GM19467 (cell line): ENCODE data around the gene ZSWIM1.
"Not testable (repeated sequence)": the region's sequence is repeated elsewhere in the genome, so short reads cannot be mapped to it uniquely, and the experiment has no call there.

Experiments
- ATAC-seq: cut with Tn5 transposase; IDR thresholded peaks from one replicate; pipeline ENCODE4 v1.9.1; 2021; ENCODE audit warnings: mild to moderate bottlenecking, moderate library complexity; ENCODE audit not compliant: unreplicated experiment

ZSWIM1 gene

DNA sequence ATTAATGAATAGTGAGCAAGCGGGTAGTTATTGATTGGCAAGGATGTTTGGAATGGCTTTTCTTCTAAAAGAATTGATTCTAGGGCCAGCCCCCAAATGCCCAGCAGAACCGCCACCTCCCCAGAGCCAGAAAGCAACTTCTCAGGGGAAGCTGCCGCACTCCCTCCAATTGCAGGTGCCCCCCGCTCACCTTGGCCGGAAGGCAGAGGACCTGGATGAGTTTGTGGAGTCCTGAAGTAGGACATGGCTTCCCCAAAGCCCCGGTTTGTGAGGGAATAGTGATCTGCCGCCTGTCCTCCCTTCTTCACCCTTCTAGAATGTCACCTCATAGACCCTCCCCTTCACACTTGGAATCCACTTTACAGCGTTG lies 6.3 kb downstream of the ZSWIM1 start, which contains the start of gene SPATA25:
SPATA25 (minus strand) TSS at position 277 of the 370 bp plus-strand sequence; CDS start at position 245, 32 bp downstream.
- ATAC-seq: no peak

DNA sequence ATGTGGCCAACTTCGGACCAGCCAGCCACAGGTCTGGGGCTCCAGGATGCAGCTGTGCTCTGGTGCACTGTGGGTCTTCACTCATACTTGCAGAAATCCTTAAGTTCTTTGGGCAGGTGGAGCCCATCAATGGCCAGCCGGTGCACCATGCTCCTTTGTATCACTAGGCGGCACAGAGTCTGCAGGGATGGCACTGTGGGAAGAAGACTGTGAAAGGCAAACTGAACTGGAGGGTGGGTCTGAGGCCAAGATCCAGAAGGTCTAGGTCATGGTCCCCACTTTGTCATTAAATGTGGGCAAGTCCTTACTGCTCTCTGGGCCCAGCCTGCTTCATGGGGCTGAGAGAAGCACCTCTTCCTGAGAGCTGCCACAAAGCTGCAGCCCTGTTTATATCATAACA lies 7.7 kb downstream of the ZSWIM1 start:
- no peak for ATAC-seq

DNA sequence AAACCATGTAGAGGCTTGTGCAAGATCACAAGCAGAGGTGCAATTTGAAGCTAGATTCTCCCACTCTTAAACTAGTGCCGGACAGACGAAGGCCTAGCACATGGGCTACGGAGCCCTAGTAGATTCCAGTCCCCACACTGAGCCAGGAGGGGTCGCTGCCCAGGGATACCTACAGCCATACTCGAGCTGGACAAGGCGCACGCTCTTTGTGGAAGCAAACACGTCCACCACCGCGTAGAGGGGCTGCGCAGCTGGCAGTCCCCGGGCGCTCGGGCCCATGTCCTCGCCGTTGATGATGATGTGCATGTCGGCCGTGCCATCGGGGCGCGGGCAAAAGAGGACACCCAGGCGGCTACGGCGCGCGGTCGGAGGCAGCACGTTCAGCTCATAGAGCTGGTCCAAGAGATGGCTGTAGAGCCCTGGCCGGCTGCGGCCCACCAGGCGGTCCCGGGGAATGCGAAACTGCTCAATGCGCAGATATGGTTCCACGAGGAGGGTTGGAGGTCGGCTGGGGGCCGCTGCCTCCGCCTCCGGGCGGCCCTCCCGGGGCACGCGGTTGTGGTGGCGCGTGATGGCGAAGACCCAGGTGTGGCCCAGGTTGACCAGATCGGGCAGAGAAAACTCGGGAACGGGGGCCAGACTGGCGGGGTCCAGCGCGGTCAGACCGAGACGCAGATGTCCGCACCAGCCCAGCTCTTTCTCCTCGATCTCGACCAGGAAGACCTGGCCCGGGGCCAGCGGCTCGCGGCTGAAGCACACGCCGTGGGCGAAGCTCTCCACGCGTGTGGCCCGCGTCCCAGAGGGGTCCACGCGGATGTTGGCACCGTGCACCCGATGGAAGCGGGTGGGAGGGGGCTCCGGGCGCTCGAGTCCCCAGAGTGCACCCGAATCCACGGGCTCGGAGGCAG lies 9.3 kb downstream of the ZSWIM1 start:
- ATAC-seq: no peak

DNA sequence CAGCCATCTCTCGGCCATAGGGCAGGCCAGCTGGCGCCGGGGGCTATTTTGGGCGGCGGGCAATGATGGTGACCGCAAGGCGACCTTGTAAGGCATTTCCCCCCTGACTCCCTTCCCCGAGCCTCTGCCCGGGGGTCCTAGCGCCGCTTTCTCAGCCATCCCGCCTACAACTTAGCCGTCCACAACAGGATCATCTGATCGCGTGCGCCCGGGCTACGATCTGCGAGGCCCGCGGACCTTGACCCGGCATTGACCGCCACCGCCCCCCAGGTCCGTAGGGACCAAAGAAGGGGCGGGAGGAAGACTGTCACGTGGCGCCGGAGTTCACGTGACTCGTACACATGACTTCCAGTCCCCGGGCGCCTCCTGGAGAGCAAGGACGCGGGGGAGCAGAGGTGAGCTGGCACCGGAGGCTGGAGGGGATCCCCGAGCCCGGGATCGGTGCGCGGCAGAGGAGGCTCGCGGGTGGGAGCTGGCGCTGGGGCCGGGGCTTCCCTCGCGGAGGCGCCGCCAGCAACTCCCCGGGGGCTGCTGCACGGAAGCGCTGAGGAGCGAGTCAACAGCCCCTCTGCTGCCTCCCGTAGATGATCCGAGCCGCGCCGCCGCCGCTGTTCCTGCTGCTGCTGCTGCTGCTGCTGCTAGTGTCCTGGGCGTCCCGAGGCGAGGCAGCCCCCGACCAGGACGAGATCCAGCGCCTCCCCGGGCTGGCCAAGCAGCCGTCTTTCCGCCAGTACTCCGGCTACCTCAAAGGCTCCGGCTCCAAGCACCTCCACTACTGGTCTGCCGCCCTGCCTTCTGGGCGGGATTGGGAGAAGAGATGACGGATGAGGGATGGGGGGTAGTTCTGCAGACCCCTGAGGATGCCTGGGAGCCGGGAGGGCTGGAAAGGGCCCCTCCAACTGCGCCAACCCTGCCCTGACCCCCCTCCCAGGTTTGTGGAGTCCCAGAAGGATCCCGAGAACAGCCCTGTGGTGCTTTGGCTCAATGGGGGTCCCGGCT lies 10.3 kb downstream of the ZSWIM1 start, which contains the start of the genes CTSA and NEURL2:
CTSA (plus strand) TSS at position 351 of the 999 bp plus-strand sequence; CDS start at position 585, 234 bp downstream.
NEURL2 (minus strand) TSS at position 224 of the 999 bp plus-strand sequence; CDS start at position 7, 217 bp downstream.
- ATAC-seq: no peak

DNA sequence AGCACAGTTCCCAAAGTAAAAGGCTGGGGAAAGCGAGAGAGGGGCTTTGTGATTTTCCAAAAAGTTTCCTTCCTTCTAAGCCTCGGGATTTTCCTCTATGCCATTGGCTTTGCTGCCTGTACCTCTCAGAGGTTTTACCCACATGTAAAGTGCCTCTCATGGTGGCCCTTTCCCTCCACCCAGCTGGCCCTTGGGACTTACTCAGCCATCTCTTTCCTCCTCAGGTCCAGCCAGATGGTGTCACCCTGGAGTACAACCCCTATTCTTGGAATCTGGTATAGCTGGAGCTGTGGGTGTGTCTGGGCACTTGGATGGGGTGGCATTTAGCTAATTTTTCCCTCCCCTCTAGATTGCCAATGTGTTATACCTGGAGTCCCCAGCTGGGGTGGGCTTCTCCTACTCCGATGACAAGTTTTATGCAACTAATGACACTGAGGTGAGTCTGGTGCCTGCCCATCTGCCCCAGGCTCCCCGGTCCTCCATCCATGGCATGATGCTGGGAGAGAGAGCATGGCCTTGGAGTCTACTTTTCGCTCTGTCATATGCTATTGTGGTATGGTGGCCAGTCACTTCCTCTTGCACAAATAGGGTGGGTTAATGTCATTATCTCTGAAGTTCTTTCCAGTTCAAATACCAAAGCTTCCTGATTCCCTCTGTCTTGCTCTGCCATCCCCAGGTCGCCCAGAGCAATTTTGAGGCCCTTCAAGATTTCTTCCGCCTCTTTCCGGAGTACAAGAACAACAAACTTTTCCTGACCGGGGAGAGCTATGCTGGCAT lies 11.2 kb downstream of the ZSWIM1 start:
- no peak for ATAC-seq

DNA sequence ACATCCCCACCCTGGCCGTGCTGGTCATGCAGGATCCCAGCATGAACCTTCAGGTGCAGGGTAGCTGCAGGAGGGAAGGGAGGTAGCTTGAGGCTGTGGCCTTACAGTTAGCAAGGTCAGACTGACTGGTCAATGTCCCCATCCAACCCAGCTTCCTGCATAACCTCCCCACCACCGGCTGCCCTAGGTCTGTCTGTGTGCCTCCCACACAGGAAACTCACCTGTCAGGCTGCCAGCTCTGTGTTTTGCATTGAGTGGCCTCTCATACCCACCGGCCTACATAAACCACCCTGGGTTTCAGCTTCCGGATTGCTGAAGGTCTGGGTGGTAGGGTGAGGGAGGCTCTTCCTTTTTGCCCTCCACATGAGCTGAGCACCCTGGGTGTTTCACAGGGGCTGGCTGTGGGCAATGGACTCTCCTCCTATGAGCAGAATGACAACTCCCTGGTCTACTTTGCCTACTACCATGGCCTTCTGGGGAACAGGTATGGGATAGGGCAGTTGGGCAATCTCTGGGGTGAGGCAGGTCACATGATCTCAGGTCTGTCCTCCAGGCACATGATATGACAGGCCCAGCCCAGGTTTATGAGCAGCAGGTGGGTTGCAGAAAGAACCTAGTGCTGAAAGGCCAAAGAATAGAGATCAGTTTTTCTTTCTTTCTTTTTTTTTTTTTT lies 11.9 kb downstream of the ZSWIM1 start:
- ATAC-seq: no peak

DNA sequence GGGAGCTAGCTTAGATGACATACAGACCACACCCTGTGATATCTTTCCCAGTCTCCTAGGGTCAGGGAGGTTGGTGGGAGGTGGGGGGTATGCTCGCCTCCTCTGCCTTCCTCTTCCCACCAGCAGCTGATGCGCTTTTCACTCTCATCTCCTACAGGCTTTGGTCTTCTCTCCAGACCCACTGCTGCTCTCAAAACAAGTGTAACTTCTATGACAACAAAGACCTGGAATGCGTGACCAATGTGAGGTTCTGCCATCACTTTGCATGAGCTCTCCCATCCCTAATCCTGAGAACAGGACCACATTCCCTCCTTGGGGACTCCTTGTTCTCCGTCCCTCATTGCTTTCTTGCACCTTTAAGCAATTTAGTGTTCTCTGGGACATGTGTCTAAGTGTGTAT lies 12.8 kb downstream of the ZSWIM1 start:
- no peak for ATAC-seq

DNA sequence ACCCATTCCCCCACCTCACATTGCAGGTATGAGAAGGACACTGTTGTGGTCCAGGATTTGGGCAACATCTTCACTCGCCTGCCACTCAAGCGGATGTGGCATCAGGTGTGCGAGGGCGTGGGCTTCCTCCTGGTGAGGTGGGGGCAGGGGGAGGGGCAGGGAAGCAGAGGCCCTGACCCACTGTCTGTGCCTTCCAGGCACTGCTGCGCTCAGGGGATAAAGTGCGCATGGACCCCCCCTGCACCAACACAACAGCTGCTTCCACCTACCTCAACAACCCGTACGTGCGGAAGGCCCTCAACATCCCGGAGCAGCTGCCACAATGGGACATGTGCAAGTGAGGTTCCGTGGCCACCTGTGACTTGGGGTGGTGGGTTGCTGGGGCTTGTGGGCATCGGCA lies 13.8 kb downstream of the ZSWIM1 start:
- no peak for ATAC-seq

DNA sequence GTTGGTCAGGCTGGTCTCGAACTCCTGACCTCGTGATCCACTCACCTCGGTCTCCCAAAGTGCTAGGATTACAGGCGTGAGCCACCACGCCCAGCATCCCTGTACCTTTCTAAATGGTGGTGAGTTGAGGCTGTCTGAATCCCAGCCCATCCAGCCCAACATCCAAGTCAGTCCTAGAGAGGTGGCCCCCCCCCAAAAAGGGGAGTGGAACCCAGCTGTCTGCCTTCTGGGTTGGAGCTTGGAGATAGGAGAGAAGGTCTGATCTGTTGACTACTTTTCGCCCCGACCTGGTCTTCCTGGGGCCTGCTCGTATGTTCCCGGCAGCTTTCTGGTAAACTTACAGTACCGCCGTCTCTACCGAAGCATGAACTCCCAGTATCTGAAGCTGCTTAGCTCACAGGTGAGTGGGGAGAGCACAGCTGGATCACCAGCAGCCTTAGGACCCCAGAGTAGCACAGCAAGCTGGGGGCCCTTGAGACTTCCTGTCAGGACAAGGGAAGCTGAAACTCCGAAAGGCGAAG lies 15.7 kb downstream of the ZSWIM1 start:
- no peak for ATAC-seq

DNA sequence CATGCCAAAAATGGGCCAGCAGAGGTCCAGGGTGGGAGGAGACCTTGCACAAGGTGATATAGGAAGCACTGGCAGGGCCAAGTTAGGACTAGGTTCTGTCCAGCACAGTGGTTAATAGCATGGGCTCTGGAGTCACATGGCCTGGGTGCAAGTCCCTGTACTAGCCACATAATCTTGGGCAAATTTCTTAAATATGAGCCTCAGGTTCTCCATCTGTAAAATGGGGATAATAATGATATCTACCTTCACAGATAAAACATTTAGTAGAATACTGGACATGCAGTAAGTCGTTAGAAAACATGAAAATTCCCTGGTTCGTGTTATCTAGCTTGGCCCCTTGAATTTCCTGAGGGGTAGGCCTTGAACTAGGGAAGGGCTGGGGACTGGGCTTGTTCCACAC lies 16.3 kb downstream of the ZSWIM1 start:
- no peak for ATAC-seq

DNA sequence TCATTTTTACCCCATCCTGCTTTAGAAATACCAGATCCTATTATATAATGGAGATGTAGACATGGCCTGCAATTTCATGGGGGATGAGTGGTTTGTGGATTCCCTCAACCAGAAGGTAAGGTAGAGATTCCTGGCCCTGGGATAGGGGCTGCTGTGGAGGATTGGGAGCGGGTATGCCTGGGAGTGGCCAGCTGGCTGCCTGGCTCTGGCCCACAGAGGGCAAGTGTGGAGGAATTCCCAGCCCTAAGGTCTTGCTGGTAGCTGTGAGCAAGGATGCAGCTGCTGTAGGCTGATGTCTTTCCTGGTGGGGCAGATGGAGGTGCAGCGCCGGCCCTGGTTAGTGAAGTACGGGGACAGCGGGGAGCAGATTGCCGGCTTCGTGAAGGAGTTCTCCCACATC lies 16.7 kb downstream of the ZSWIM1 start:
- no peak for ATAC-seq

DNA sequence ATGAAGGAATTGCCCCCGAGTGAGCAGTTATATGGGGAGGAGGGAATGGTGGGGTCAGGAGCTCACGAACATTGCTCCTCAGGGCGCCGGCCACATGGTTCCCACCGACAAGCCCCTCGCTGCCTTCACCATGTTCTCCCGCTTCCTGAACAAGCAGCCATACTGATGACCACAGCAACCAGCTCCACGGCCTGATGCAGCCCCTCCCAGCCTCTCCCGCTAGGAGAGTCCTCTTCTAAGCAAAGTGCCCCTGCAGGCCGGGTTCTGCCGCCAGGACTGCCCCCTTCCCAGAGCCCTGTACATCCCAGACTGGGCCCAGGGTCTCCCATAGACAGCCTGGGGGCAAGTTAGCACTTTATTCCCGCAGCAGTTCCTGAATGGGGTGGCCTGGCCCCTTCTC lies 17.3 kb downstream of the ZSWIM1 start:
- ATAC-seq: no peak

DNA sequence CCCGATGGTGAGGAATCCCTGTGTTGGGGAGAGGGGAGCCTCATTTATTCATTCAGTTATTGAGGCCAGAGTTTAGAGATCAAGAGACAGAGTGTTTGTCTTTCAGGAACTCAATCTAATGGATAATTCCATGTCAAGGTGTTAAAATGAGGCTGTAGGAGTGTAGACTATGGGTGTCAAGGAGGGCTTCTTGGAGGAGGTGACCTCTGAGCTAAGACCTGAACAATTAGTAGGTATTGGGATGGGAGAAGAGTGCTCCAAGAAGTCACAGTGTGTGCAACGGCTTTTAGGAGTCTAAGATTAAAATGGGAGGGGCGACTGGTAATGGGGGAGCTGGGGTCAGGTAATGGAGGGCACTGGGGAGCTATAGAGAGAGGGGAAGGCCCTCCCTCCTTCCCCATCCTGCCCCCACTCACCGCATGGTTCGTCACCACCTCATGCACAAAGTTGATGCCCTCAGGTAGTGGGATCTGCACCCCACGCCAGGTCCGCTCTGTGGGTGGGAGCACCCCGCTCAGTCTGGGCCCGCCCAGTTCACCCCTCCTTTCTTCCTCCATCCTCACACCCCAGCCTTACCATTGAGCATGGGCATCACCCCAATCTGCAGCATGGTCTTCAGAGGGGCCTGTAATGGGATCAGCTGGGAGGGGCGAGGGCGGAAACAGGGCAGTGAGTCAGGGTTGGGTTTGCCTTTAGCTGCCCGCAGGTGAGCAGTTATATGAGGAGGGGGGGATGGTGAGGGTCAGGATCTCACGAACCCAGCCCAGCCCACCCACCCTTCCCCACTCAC lies 18.2 kb downstream of the ZSWIM1 start:
- ATAC-seq: no peak

DNA sequence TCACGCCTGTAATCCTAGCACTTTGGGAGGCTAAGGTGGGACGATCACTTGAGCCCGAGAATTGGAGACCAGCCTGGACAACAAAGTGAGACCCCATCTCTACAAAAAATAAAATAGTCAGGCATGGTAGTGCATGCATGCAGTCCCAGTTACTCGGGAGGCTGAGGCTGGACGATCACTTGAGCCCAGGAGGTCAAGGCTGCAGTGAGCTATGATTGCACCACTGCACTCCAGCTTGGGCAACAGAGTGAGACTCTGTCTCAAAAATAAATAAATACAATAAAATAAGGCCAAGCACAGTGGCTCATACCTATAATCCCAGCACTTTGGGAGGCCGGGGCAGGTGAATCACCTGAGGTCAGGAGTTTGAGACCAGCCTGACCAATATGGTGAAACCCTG lies 20.3 kb downstream of the ZSWIM1 start:
- ATAC-seq: not testable (repeated sequence)

DNA sequence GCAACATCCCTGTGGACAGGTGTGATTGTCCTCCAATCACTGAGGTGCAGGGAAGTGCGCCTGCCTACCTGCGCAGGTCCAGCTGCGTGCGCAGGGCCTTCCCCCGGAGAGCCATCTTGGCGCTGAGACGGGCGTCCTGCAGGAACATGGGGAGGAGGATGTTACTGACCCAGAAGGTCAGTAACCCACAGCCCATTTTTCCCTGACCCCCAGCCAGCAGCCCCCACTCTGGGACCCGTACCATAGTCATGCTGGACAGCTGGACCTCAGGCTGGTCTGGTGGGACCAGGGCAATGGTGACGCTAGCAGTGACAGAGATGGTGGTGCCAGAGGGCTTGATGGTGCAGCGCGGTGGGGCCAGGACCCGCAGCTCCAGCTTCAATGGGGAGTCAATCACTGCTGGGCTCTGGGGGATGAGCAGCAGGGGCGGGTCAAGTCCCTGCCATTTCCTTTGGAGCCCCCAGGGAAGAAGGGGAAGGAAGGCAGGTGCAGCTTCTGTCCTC lies 21.2 kb downstream of the ZSWIM1 start:
- no peak for ATAC-seq

DNA sequence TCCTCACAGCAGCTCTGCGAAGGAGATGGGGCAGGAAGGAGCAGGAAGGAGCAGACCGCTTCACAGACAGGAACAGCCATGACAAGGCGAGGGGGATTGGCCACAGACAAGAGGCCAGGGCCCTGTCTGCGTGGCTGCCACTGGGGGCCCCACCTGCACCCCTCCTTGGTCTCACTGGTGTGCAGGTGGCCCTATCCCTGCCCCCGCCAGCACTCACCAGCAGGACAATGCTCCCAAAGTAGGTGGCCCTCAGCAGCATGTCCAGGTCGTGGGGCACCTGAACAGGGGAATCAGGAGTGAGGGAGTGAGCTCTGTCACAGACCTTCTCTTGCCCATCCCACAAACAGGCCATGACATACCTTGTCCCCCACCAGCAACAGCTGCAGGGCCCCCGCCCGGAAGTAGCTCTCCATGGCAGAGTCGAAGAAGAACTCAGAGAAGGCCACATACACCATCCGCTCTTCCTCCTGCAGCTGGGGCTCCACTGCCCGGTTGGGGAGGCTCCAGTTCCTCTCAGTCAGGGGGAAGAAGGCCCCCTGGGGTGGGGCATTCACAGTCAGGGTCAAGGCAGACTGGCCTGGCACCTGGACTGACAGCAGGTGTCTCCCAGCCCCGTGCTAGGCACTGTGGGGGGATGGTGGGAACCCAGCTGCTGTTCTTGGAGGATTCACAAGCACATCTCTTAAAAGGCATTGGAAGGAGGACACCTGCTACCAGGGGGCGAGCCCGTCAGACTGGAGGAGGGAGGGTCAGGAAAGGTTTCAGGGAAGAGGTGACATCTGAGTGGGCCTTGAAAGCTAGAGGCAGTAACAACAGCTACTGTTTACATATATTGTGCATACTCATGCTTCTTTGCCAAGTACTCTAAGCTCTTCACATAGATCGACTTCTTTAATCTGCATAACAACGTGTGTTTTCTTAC lies 23.8 kb downstream of the ZSWIM1 start:
- ATAC-seq: no peak

DNA sequence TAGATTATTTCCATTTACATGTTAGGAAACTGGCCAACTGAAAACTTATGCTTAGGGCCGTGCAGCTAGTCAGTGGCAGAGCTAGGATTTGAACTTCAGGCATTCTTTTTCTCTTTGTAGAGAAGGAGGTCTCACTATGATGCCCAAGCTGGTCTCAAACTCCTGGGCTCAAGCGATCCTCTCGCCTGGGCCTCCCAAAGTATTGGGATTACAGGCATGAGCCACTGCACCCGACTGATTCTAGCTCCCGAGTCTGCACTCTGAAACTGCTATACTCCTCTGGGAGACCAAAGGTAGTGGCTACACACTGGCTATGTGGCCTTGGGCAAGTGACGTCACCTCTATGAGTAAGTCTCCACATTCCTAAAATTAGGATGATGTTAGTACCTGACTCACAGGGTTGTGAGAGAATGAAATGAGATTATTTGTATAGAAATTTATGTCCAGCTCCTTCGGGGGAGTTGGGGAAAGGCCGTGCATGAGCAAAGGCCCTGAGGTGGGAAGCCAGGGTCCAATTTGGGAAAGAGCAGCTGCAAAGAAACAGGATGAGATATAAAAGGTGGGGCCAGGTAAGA lies 24.6 kb downstream of the ZSWIM1 start:
- no peak for ATAC-seq
